Peyer's patch (tissue), 4 donors: ENCODE data around the gene MUTYH.

ENCODE experiments used
- CTCF ChIP-seq, 6 experiments: fragments of 450-650 bp in 4 of 6; fragments of 200-600 bp in 2 of 6; sonication (generic) in 1 of 6; IDR thresholded peaks; one replicate each; pipeline ENCODE4 v1.5.1; 2017 to 2019; ENCODE audit warnings: antibody characterized with exemption in 6 of 6, mild to moderate bottlenecking in 3 of 6, moderate library complexity in 1 of 6
- POLR2A ChIP-seq, 2 donors: fragments of 450-650 bp; IDR thresholded peaks; one replicate each; pipeline ENCODE4 v1.5.1; 2017; ENCODE audit warnings: antibody characterized with exemption in 2 of 2, mild to moderate bottlenecking in 2 of 2, moderate library complexity in 2 of 2

GRCh38 chr1:45331436-45332345 is 8.5 kb downstream of the MUTYH start:
- no peak for TF ChIP-seq CTCF (IDR thresholded peaks at IDR 0.05)
- TF ChIP-seq POLR2A (IDR thresholded peaks at IDR 0.05): no peak
